Breast epithelium (tissue), 4 donors: ENCODE data around the gene DPPA4. TPM values are rescaled to one million over a fixed set of nuclear protein-coding genes. Genes with fewer than 3 reads are reported as not detected.
A peak's percentile ranks its signal among the peaks of the same experiment; 100 is the strongest.
"Not testable (repeated sequence)": the region's sequence is repeated elsewhere in the genome, so short reads cannot be mapped to it uniquely, and the experiment has no call there.

Experiments
- DNase-seq, 2 donors: peaks; one replicate each; pipeline ENCODE4 v3.0.0-alpha.2; 2019; ENCODE audit warnings: low spot score in 2 of 2
- H3K27ac ChIP-seq, 2 donors: fragments of 200-600 bp; sonication (generic) in 1 of 2; one replicate each; pipeline ENCODE4 v1.5.1; 2016 to 2019; ENCODE audit warnings: mild to moderate bottlenecking in 1 of 2
- H3K27me3 ChIP-seq, 2 donors: fragments of 200-600 bp; sonication (generic) in 1 of 2; one replicate each; pipeline versions ENCODE4 v1.5.1 to v1.6.0; 2017 to 2019; ENCODE audit warnings: control low read depth in 1 of 2, mild to moderate bottlenecking in 1 of 2
- H3K36me3 ChIP-seq: fragments of 200-600 bp; one replicate; pipeline ENCODE4 v1.5.1; 2019
- H3K4me1 ChIP-seq, 2 donors: fragments of 200-600 bp; sonication (generic); one replicate each; pipeline ENCODE4 v1.5.1; 2016 to 2019; ENCODE audit warnings: control low read depth in 1 of 2
- H3K4me3 ChIP-seq, 3 donors: fragments of 200-600 bp; sonication (generic); 1 replicate in 2 of 3; 2 replicates in 1 of 3; pipeline ENCODE4 v1.5.1; 2016 to 2019; ENCODE audit warnings: mild to moderate bottlenecking in 3 of 3, moderate library complexity in 2 of 3
- H3K9me3 ChIP-seq, 2 donors: fragments of 200-600 bp; sonication (generic) in 1 of 2; one replicate each; pipeline ENCODE4 v1.5.1; 2016 to 2019; ENCODE audit warnings: control low read depth in 1 of 2
- CTCF ChIP-seq, 3 donors: fragments of 450-650 bp; IDR thresholded peaks; one replicate each; pipeline ENCODE4 v1.5.1; 2016 to 2017; ENCODE audit warnings: antibody characterized with exemption in 3 of 3, mild to moderate bottlenecking in 3 of 3, moderate library complexity in 3 of 3
- POLR2A ChIP-seq: fragments of 450-650 bp; IDR thresholded peaks from one replicate; pipeline ENCODE4 v1.6.1; 2016; ENCODE audit warnings: antibody characterized with exemption, mild to moderate bottlenecking, moderate library complexity
- POLR2AphosphoS5 ChIP-seq, 3 donors: sonication (generic); formaldehyde crosslinking; IDR thresholded peaks; one replicate each; pipeline ENCODE4 v1.6.1; 2017; ENCODE audit warnings: antibody characterized with exemption in 3 of 3
- intact Hi-C: fragments of 100-400 bp; cut with DNase I; formaldehyde crosslinking; loops from one replicate; pipeline ENCODE4 v1.15.1; 2023; ENCODE audit warnings: low total_unique reads
- total RNA-seq, 3 donors: library from RNA; depleted of rRNA; stranded (reverse); fragments of >200 nt; gene quantifications; one replicate each; pipeline ENCODE4 v1.1.0, GENCODE V29; 2016

DPPA4 gene
- not detected for total RNA-seq

- H3K9me3 ChIP-seq = no peaks in the 10 kb centered on the region
- no peaks in the 10 kb centered on the region for H3K4me1 ChIP-seq
- no peaks in the 10 kb centered on the region for H3K36me3 ChIP-seq
- TF ChIP-seq CTCF (IDR thresholded peaks at IDR 0.05) (no peak), POLR2AphosphoS5 (IDR thresholded peaks at IDR 0.05) (no peak), POLR2A (no peak)
- intact Hi-C loops = no loop called here
- H3K27ac ChIP-seq = no peak within 1 kb of the TSS
- peak within 1 kb of the TSS; percentile 20 to 34 (median 26) for H3K4me3 ChIP-seq
- no peaks in the 10 kb centered on the region for H3K27me3 ChIP-seq
- no peak for DNase-seq
Observed at GRCh38 chr3:109337393-109337792, at the start of gene DPPA4. DPPA4 (minus strand) TSS chr3:109337546; CDS start chr3:109337517, 29 bp downstream.

GRCh38 chr3:109385442-109386318, 48.3 kb upstream of the DPPA4 start:
- no peaks in the 10 kb centered on the region for H3K9me3 ChIP-seq
- TF ChIP-seq POLR2AphosphoS5 (IDR thresholded peaks at IDR 0.05) (no peak), POLR2A (no peak), CTCF (IDR thresholded peaks at IDR 0.05) (no peak)
- H3K4me3 ChIP-seq = no peak overlapping the region
- H3K27ac ChIP-seq = no peak overlapping the region
- intact Hi-C loops = no loop called here
- DNase-seq = no peak
- no peaks in the 10 kb centered on the region for H3K36me3 ChIP-seq
- no peaks in the 10 kb centered on the region for H3K4me1 ChIP-seq
- H3K27me3 ChIP-seq = no peaks in the 10 kb centered on the region

GRCh38 chr3:109384164-109384563, 46.8 kb upstream of the DPPA4 start:
- Histone ChIP-seq H3K4me3 (no peak overlapping the region), H3K27me3 (no peaks in the 10 kb centered on the region), H3K27ac (no peak overlapping the region), H3K9me3 (no peaks in the 10 kb centered on the region), H3K36me3 (no peaks in the 10 kb centered on the region), H3K4me1 (no peaks in the 10 kb centered on the region)
- no peak for DNase-seq
- intact Hi-C loops = no loop called here
- TF ChIP-seq CTCF (IDR thresholded peaks at IDR 0.05) (no peak), POLR2AphosphoS5 (IDR thresholded peaks at IDR 0.05) (no peak), POLR2A (no peak)

GRCh38 chr3:109382588-109382987, 45.2 kb upstream of the DPPA4 start:
- DNase-seq = no peak
- H3K36me3 ChIP-seq = no peaks in the 10 kb centered on the region
- no peaks in the 10 kb centered on the region for H3K9me3 ChIP-seq
- TF ChIP-seq POLR2A (no peak), POLR2AphosphoS5 (IDR thresholded peaks at IDR 0.05) (no peak), CTCF (IDR thresholded peaks at IDR 0.05) (no peak)
- no peaks in the 10 kb centered on the region for H3K4me1 ChIP-seq
- no peak overlapping the region for H3K27ac ChIP-seq
- intact Hi-C loops = no loop called here
- H3K27me3 ChIP-seq = no peaks in the 10 kb centered on the region
- H3K4me3 ChIP-seq = no peak overlapping the region

- no peak overlapping the region for H3K27ac ChIP-seq
- no peaks in the 10 kb centered on the region for H3K9me3 ChIP-seq
- H3K4me3 ChIP-seq = no peak overlapping the region
- no peak for TF ChIP-seq POLR2AphosphoS5 (IDR thresholded peaks at IDR 0.05)
- no peaks in the 10 kb centered on the region for H3K4me1 ChIP-seq
- H3K27me3 ChIP-seq = no peaks in the 10 kb centered on the region
- H3K36me3 ChIP-seq = no peaks in the 10 kb centered on the region
- no peak for DNase-seq
- intact Hi-C loops = no loop called here
Observed at GRCh38 chr3:109375975-109376374, 38.6 kb upstream of the DPPA4 start.

GRCh38 chr3:109374434-109374833, 37.1 kb upstream of the DPPA4 start:
- intact Hi-C loops, H3K27ac ChIP-seq, DNase-seq, H3K4me3 ChIP-seq, H3K9me3 ChIP-seq, H3K36me3 ChIP-seq, H3K4me1 ChIP-seq, H3K27me3 ChIP-seq: not testable (repeated sequence)
